Bone marrow (tissue), 2 donors: ENCODE measurements around the gene ZYG11A.
"Not testable (repeated sequence)": the region's sequence is repeated elsewhere in the genome, so short reads cannot be mapped to it uniquely, and the experiment has no call there.

Experiments
- DNase-seq, 2 donors: peaks; one replicate each; lab custom pipeline; 2025; lab: John Stamatoyannopoulos, UW

Gene ZYG11A

GRCh38 chr1:52842643-52843310 lies at the start of gene ZYG11A:
Gene ZYG11A, plus strand, starts transcription at chr1:52842760. Its CDS starts 124 bp downstream, at chr1:52842884.
- DNase-seq, result no peak

GRCh38 chr1:52793717-52794116 lies 48.8 kb upstream of the ZYG11A start:
- DNase-seq, result not testable (repeated sequence)

GRCh38 chr1:52795464-52795863 lies 47.1 kb upstream of the ZYG11A start:
- DNase-seq, result no peak

DNA sequence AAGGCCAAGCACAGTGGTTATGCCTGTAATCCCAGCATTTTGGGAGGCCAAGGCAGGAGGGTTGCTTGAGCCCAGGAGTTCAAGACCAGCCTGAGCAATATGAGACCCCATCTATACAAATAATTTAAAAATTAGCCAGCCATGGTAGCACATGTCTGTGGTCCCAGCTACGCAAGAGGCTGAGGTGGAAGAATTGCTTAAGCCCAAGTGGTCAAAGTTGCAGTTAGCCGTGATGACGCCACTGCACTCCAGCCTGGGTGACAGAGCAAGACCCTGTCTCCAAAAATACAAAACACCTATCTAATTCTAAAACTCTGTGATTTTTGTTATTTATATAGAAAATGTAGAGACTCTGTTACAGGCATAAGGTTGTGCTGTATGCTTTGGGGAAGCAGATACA lies 44.2 kb upstream of the ZYG11A start:
- no peak for DNase-seq

- no peak for DNase-seq
Observed at GRCh38 chr1:52801011-52801410, 41.5 kb upstream of the ZYG11A start.

DNA sequence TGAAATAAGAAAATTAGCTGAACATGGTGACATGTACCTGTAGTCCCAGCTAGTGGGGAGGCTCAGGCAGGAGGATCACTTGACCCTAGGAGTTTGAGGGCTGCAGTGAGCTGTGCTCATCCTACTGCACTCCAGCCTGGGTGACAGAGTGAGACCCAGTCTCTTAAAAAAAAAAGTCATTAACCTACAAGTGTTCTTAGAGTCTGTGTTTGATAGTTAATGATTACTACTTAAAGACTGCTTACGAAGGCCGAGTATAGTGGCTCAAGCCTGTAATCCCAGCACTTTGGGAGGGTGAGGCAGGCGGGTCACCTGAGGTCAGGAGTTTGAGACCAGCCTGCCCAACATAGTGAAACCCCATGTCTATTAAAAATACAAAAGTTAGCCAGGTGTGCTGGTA lies 38.5 kb upstream of the ZYG11A start:
- DNase-seq, result not testable (repeated sequence)

DNA sequence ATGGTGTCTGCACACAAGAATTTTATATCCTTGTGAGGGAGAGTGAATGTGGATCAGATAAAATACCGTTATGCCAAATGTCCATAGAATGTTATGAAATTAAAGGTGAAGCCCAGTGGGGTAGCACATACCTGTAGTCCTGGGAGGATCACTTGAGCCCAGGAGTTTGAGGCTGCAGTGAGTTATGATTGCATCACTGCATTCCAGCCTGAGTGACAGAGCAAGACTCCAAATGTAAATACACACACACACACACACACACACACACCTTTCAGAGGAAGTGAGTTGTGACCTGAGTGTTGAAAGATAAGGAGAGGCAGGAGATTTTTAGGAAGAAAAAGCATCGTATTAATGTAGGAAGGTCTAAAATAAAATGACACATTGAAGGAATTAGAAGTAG lies 28.1 kb upstream of the ZYG11A start:
- DNase-seq, result no peak

- DNase-seq, result not testable (repeated sequence)
Observed at GRCh38 chr1:52820830-52821229, 21.7 kb upstream of the ZYG11A start.

DNA sequence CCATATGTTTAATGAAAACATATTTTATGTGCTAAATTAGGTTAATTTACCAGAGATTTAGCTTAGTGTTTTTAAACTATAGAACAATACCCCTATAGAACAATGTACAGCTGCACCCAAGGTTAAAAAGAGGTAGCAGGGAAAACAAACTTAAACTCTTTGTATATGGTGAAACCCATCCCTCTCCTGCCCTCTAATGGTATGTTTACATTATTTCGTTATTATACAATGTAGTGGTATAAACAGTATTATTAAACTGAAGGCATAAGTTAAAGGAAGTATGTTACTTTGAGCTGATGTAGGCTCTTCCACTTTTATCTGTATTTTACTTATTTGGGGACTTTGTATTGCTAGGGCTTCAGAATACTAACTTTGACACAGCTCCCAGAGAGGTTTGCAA lies 16.7 kb upstream of the ZYG11A start:
- no peak for DNase-seq

DNA sequence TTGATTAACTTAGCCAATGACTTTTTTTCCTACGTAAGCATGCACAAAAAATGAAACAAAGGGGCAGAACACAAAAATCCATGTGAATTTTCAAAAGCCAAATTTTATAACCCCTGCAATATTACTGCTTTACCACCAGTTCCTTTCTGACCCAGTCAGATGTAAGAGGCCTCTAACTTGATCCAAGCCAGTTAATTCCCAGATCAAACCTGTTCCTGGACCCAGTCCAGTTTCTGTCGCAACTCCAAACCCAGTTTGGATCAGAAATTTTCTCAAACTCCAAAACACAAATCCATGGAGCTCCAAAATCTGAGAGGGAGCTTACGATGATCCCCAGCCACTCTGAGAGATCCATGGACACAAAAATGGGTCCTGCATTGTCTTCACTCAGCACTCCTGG lies 7.8 kb upstream of the ZYG11A start:
- DNase-seq, result no peak

DNA sequence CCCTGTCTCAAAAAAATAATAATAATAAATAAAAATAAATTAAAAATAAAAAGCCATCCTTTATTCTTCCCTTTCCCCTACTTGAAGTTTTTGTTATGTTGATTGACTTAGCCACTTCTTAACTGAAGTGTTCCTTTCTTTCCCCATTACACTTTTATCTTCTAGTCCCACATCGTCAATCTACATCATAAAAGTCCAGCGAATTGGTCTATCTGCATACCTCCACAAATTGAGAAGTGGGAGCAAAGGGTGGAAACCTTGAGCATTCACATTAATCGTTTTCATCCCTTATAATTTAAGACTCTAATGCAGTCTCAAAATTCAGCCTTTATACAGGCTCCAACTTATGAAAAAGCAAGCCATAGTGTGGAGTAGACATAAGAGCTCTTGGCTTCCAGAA lies 6.5 kb upstream of the ZYG11A start:
- no peak for DNase-seq

DNA sequence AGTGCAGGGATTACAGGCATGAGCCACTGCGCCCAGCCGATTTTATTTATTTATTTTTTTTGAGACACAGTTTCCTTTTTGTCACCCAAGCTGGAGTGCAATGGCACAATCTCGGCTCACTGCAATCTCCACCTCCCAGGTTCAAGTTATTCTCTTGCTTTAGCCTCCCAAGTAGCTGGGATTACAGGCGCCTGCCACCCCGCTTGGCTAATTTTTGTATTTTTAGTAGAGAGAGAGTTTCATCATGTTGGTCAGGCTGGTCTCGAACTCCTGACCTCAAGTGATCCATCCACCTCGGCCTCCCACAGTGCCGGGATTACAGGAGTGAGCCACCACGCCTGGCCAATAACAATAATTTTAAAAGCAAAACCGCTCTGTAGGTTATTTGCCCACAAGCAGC lies 3.4 kb upstream of the ZYG11A start:
- not testable (repeated sequence) for DNase-seq

GRCh38 chr1:52845119-52845518 lies 2.6 kb downstream of the ZYG11A start:
- DNase-seq, result not testable (repeated sequence)

- DNase-seq, result no peak
Observed at GRCh38 chr1:52848423-52848822, 5.9 kb downstream of the ZYG11A start.

GRCh38 chr1:52850951-52851350 lies 8.4 kb downstream of the ZYG11A start:
- DNase-seq, result no peak

DNA sequence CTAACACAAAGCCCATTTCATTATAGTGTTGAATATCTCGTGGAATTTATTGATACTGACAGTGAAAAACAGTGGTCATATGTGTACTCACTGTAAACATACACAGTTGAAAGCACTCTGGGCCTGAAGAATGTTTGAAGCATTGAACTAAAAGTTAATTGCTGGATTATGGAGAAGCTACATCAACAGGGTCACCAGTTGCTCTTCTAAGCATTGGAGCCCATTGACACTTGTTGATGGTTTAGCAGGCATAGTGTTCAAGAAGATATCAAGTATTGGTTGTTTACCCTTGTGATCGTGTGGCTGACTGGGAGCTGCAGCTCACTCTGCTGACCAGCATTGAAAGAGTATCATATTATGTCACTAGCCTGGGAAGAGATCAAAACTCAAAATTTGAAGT lies 10.3 kb downstream of the ZYG11A start:
- no peak for DNase-seq

GRCh38 chr1:52855584-52855983 lies 13.0 kb downstream of the ZYG11A start:
- DNase-seq, result no peak

DNA sequence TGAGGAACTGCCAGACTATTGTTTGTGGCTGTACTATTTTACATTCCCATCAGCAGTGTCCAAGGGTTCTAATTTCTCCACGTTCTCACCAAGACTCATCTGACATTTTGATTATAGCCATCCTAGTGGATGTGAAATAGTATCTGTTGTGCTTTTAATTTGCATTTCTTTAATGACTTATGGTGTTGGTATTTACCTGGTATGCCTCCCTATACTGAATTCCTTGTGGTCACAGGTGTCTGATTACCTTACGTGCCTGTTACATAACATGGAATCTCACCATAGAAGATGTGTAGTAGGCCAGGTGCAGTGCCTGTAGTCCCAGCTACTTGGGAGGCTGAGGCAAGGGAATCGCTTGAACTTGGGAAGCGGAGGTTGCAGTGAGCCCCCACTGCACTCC lies 13.5 kb downstream of the ZYG11A start:
- DNase-seq, result no peak

- no peak for DNase-seq
Observed at GRCh38 chr1:52857443-52857842, 14.9 kb downstream of the ZYG11A start.

GRCh38 chr1:52862666-52863458 lies 20.3 kb downstream of the ZYG11A start:
- DNase-seq, result no peak

GRCh38 chr1:52867087-52867863 lies 24.7 kb downstream of the ZYG11A start:
- no peak for DNase-seq

DNA sequence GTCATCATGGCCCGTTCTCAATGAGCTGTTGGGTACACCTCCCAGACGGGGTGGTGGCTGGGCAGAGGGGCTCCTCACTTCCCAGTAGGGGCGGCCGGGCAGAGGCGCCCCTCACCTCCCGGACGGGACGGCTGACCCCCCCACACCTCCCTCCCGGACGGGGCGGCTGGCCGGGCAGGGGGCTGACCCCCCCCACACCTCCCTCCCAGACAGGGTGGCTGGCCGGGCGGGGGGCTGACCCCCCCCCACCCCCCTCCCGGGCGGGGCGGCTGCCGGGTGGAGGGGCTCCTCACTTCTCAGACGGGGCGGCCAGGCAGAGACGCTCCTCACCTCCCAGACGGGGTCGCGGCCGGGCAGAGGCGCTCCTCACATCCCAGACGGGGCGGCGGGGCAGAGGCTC lies 27.2 kb downstream of the ZYG11A start:
- not testable (repeated sequence) for DNase-seq

- no peak for DNase-seq
Observed at GRCh38 chr1:52876843-52877242, 34.3 kb downstream of the ZYG11A start.
